SW480 (cell line): ENCODE data around the gene SLC6A17.

Source experiments
- DNase-seq: peaks from one replicate; pipeline ENCODE4 v3.0.0-alpha.2; 2016; ENCODE audit warnings: low spot score

SLC6A17 gene

GRCh38 chr1:110242062-110242461 is 91.8 kb downstream of the SLC6A17 start:
- no peak for DNase-seq

- DNase-seq, result no peak
These were observed 92.4 kb downstream of the SLC6A17 start for GRCh38 chr1:110242731-110243130.

GRCh38 chr1:110243146-110243545 is 92.9 kb downstream of the SLC6A17 start:
- no peak for DNase-seq

GRCh38 chr1:110243574-110243973 is 93.3 kb downstream of the SLC6A17 start:
- no peak for DNase-seq

GRCh38 chr1:110245876-110246620 is 95.8 kb downstream of the SLC6A17 start:
- no peak for DNase-seq

GRCh38 chr1:110248746-110249145 is 98.5 kb downstream of the SLC6A17 start:
- DNase-seq, result no peak

GRCh38 chr1:110249256-110249655 is 99.0 kb downstream of the SLC6A17 start:
- DNase-seq, result no peak

GRCh38 chr1:110250008-110250407 is 99.7 kb downstream of the SLC6A17 start:
- DNase-seq, result no peak

GRCh38 chr1:110250749-110251148 is 100.5 kb downstream of the SLC6A17 start:
- no peak for DNase-seq
